ENCODE data around the gene ARCN1. TPM values are rescaled to one million over a fixed set of nuclear protein-coding genes. Genes with fewer than 3 reads are reported as not detected.

The ARCN1 gene
- total RNA-seq = 140 and 183 TPM in 2 replicates

DNA sequence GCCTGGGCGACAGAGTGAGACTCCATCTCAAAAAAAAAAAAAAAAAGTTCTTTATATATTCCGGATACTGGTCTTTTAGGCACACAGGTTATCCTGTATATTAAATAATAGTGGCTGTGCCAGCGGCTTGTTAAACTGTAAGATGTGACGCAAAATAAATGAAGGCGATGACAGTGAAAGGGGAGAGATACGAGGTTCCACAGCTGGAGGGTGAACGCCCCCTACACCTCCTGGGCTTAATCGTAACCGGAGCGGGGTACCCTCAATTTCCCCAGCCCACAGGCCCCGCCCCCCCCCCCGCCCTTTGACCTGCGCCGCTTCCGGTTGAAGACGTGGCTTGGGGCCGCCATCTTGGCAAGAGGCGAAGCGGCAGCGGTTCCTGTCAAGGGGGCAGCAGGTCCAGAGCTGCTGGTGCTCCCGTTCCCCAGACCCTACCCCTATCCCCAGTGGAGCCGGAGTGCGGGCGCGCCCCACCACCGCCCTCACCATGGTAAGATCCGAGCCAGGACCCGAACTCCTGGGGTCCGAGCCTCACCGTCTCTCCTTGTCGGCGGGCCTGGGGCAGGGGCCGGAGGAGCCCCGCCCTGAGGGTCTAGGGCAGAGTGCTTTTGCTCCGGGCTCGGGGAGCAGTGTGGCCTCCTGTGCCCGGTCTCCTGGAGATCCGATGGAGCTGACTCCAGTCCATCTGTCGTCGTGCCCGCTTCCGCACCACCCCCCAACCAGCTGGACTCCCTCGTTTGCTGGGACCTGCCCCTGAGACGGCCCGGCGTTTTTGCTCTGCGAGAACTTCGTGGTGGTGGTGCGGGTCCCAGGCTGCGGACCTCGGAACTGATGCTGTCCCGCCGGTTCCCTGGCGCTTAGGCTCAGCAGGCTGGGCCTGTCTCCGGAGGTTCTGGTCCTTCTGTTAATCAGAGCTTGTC lies at the start of gene ARCN1:
Gene ARCN1, plus strand, starts transcription at position 349 of the 920 bp plus-strand sequence. Its CDS starts 139 bp downstream, at position 488.

DNA sequence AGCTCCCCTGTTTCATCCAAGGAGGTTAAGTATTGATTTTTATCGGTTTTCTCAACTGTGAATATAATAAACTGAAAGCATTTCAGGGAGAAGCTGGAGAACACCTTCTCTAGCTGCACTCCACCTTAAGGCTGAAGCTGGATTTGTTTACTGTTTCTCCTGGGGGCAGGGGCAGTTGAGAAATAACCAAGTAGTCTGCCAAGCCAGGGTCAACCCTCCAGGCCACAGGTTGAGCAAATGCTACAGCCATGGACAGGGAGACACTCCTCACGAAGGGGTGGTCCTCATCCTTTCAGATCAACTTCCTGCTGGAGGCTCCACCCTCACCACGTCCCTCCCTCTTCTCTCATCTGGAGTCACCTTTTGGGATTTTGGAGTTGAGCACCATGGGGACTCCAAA lies 45.1 kb upstream of the ARCN1 start, which contains the start of gene TTC36:
Gene TTC36, plus strand, starts transcription at position 366 of the 400 bp plus-strand sequence. Its CDS starts 21 bp downstream, at position 387.

DNA sequence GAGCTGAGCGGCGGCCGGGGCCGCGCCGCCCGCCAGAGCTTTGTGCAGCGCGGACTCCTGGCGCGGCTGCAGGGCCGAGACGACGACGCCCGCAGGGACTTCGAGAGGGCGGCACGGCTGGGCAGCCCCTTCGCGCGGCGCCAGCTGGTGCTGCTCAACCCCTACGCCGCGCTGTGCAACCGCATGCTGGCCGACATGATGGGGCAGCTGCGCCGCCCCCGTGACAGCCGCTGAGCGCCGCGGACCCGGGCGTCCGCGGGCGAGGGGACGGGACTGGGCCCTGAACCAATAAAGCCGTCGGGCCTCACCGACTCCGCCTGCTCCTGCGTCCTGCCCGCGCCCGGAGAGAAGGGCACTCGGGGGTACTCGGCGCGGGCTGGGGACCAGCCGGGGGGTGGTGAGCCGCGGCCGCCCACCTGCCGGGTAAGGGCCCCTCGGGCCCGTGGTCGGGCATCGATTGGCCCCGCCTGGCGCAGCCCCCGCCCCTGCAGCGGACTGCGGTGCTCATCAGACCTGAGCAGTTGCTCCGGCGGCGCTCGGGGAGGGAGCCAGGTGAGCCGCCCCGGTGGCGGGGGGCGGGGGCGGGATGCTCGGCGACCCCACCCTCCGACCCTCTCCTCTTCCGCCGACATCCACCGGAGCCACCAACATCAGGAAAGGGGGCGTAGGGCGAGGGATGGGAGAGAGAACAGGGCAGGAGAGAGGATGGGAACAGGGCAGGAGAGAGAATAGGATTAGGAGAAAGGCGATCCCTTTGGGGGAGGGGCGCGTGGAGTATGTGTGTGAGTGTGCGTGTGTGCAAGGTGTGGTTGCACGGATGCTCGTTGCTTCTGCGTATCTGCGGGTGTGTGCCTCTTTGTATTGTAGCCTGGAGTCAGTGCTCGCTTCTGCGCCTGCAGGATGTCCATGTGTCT lies 41.3 kb upstream of the ARCN1 start, which contains the start of gene TMEM25:
Gene TMEM25, plus strand, starts transcription at position 510 of the 914 bp plus-strand sequence. CDS start 610 bp downstream, outside the sequence.

DNA sequence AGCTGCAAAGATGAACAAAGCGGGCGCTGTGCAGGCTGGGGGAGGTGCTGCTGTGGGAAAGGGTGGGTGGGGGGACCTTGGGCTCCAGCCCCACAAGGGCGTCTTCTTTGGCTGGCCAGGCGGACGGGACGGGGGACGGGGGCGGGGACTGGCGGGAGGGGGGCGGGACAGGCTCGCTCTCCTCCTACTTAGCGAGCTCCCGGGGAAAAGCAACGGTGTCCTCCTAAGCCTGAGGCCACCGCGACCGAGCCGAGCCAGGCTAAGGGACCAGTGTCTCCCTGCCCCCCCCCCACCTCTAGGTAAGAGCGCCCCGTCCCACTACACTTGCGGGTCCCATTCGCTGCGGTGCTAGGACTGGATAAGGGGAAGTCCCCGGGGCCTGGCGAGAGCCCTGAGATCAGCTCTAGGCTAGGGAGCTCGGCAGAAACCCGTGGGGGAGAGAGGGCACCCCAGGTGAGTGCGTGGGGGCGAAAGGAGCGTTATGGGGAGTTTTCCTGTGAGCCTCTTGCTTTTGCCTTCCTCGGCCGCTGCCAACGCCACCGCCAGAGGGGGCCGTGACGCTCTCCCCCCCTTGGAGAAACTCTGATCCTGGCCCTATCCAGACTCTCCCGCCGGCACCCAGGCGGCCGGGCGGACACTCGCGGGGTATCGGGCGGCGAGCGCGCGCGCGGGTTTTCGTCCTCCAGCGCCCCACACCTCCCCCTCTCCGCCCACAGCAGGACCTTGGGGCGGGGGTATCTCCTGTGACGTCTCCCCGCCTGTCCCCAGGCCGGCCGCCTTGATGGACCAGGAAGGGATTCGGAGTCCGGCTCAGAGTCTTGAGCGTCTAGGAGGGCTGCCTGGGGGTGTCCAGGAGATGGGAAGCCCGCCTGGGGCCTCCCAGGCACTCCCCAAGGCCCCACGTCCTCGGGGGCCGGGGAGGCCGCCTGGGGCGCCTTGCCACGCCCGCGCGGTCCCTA lies 35.5 kb downstream of the ARCN1 start, which contains the start of gene PHLDB1:
Gene PHLDB1, plus strand, starts transcription at position 215 of the 959 bp plus-strand sequence. CDS start 6,222 bp downstream, outside the sequence.

Other genes with a start within 250 kb of the ARCN1 start
- gene CD3D, start 229.7 kb upstream of the ARCN1 start, total RNA-seq = not detected in 2 replicates
- not detected in 2 replicates for gene CD3G, start 228.1 kb upstream of the ARCN1 start, total RNA-seq
- gene UBE4A, start 212.8 kb upstream of the ARCN1 start, total RNA-seq = 32.7 and 36.8 TPM in 2 replicates
- gene ATP5MG, start 170.8 kb upstream of the ARCN1 start, total RNA-seq = 107 and 120 TPM in 2 replicates
- 12.8 and 14.1 TPM in 2 replicates for gene KMT2A, start 135.9 kb upstream of the ARCN1 start, total RNA-seq
- 0.43 and 0.46 TPM in 2 replicates for gene TTC36, start 44.9 kb upstream of the ARCN1 start, total RNA-seq
- gene TMEM25, start 41.2 kb upstream of the ARCN1 start, total RNA-seq = 5.0 and 6.7 TPM in 2 replicates
- 22.8 and 24.5 TPM in 2 replicates for gene IFT46, start 6.5 kb upstream of the ARCN1 start, total RNA-seq
- gene PHLDB1, start 35.2 kb downstream of the ARCN1 start, total RNA-seq = 48.4 and 108 TPM in 2 replicates
- not detected in 2 replicates for gene TREH, start 107.2 kb downstream of the ARCN1 start, total RNA-seq
- gene DDX6, start 218.8 kb downstream of the ARCN1 start, total RNA-seq = 74.2 and 104 TPM in 2 replicates